Measurements from ENCODE around the gene PRRC2C.
A peak's percentile ranks its signal among the peaks of the same experiment; 100 is the strongest.

Gene PRRC2C

DNA sequence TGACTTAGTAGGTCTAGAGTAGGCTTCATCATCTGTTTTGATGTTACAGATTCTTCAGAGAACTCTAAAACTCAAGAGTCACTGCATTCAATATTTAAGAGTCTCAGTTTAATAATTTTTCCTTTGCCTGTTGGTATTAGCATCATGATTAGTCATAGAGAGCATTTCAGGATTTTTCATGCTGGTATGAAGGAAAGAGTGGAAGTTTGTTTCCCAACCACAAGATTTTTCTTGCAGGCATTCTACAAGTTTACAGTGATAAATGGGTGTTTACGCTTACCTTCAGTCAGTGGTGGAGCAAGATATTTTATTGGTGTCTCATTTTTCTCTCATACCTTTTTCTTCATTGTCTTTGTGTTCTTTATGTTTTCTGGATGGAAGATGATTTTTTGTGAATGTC lies 78.3 kb downstream of the PRRC2C start:
- no peak for TF ChIP-seq ZFX (IDR thresholded peaks at IDR 0.05)
- TF ChIP-seq, protein P1, sequence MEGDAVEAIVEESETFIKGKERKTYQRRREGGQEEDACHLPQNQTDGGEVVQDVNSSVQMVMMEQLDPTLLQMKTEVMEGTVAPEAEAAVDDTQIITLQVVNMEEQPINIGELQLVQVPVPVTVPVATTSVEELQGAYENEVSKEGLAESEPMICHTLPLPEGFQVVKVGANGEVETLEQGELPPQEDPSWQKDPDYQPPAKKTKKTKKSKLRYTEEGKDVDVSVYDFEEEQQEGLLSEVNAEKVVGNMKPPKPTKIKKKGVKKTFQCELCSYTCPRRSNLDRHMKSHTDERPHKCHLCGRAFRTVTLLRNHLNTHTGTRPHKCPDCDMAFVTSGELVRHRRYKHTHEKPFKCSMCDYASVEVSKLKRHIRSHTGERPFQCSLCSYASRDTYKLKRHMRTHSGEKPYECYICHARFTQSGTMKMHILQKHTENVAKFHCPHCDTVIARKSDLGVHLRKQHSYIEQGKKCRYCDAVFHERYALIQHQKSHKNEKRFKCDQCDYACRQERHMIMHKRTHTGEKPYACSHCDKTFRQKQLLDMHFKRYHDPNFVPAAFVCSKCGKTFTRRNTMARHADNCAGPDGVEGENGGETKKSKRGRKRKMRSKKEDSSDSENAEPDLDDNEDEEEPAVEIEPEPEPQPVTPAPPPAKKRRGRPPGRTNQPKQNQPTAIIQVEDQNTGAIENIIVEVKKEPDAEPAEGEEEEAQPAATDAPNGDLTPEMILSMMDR (conservative IDR thresholded peaks at IDR 0.05) = no peak

DNA sequence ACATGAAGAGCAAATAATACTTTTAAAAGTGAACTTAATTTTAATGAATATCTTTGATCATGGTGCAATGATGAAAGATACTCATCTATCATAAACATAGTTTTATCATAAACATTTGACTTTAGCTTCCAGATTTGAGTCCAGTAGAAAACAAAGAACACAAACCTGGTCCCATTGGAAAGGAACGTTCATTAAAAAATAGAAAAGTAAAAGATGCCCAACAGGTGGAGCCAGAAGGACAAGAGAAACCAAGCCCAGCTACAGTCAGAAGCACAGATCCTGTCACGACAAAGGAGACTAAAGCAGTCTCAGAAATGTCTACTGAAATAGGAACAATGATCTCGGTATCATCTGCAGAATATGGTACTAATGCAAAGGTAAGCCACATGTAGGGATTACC lies 81.1 kb downstream of the PRRC2C start:
- TF ChIP-seq, protein P1 (conservative IDR thresholded peaks at IDR 0.05) = peak; percentile 77
- no peak for TF ChIP-seq ZFX (IDR thresholded peaks at IDR 0.05)
- H3K27ac ChIP-seq = no peak overlapping the region

More for the DNA sequence above, 78.3 kb downstream of the PRRC2C start:
- no peak overlapping the region for H3K27ac ChIP-seq

DNA sequence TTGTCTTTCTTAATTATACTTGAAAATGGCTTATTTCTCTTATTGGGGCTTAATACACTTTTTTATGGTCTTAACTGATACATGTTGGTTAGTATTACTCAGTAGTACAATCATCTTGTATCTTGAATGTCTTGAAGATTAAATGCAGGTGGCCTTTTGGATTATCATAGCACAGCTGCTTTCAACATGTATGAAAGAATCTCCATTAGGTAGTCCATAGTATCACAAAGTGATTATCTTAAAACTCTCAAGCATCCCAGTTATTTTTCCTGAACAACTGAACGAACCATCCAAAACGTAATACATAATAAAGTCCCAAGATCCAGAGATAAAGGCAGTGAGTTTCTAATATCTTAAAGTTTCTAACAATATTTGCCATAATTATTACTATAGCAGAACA lies 85.0 kb downstream of the PRRC2C start:
- TF ChIP-seq ZFX (IDR thresholded peaks at IDR 0.05) = no peak
- TF ChIP-seq, protein P1 (conservative IDR thresholded peaks at IDR 0.05) = no peak
- no peak overlapping the region for H3K27ac ChIP-seq

DNA sequence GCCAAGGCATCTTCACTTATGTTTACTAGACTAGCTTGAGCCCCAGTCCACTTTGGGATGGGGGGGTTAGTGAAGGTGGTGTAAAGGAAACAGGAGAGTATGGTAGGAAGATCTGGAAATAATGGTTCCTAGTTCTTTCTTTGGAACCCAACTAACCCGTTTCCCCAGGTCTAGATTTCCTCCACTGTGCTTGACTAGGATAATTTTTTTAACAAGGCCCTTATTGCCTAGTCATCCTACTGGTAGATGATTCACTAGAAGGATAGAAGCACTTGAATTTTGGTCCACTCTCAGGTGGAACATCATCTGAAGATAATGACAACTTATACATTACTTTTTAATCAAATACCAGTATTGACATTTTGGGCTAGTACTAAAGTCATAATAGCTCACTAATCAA lies 90.8 kb downstream of the PRRC2C start:
- TF ChIP-seq, protein P1 (conservative IDR thresholded peaks at IDR 0.05) = no peak
- TF ChIP-seq ZFX (IDR thresholded peaks at IDR 0.05) = no peak
- no peak overlapping the region for H3K27ac ChIP-seq

DNA sequence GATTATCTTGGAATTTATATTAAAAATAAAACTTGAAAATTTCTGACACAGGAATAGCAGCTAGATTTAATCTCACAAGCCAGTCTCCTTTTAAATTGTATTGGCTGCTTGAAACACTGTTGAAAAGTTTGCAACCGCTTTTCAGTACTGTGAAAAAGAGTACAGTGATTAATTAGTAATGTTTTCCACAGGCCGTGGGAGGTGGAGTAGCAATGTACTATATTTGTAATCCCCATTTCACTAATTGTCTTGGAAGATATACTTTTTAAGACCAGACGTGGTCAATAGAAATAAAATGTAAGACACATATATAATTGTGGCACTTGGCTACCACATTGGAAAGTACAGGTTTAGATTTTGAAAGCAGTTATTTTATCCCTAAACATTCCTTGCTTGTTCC lies 95.9 kb downstream of the PRRC2C start:
- TF ChIP-seq ZFX (IDR thresholded peaks at IDR 0.05) = no peak
- TF ChIP-seq, protein P1 (conservative IDR thresholded peaks at IDR 0.05) = no peak
- no peak overlapping the region for H3K27ac ChIP-seq

DNA sequence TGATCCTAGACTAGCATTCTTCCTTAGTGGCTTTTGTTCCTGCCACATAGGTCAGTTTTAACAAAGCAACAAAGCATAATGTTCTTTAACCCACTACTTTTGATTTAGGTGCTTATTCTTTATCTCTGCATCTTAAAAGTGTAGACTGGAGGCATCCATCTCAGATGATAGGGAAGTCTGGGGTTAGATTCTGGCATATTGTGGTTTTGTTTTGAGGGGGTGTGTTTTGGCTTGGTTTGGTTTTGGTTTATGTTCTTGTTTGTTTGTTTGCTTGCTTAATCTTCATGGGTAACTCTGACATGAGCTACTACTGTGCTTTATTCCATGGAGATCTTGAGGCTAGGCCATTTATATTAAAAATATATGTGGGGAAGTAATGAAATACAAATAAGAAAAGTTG lies 96.4 kb downstream of the PRRC2C start:
- TF ChIP-seq, protein P1 (conservative IDR thresholded peaks at IDR 0.05) = no peak
- TF ChIP-seq ZFX (IDR thresholded peaks at IDR 0.05) = no peak
- H3K27ac ChIP-seq = no peak overlapping the region

DNA sequence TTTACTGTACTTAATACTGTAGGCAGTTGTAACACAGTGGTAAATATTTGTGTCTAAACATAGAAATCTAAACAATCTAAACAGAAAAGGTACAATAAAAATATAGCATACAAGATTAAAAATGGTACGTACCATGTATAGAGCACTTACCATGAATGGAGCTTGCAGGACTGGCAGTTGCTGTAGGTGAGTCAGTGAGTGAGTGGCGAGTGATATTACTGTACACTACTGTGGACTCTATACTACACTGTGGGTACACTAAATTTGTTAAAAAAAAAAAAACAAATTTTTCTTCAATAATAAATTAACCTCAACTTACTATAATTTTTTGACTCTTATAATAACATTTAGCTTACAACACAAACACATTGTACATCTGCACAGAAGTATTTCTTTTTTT lies 97.3 kb downstream of the PRRC2C start:
- no peak overlapping the region for H3K27ac ChIP-seq
- no peak for TF ChIP-seq ZFX (IDR thresholded peaks at IDR 0.05)
- TF ChIP-seq, protein P1 (conservative IDR thresholded peaks at IDR 0.05) = no peak

Measured in C4-2B (cell line).